ENCODE data around the gene INHBA. TPM values are rescaled to one million over a fixed set of nuclear protein-coding genes. Genes with fewer than 3 reads are reported as not detected.

The INHBA gene
- total and polyA plus RNA-seq, 2 donors (not counting 1 experiment from before 2014, with no cell fraction given), result 15.0 to 108 TPM

DNA sequence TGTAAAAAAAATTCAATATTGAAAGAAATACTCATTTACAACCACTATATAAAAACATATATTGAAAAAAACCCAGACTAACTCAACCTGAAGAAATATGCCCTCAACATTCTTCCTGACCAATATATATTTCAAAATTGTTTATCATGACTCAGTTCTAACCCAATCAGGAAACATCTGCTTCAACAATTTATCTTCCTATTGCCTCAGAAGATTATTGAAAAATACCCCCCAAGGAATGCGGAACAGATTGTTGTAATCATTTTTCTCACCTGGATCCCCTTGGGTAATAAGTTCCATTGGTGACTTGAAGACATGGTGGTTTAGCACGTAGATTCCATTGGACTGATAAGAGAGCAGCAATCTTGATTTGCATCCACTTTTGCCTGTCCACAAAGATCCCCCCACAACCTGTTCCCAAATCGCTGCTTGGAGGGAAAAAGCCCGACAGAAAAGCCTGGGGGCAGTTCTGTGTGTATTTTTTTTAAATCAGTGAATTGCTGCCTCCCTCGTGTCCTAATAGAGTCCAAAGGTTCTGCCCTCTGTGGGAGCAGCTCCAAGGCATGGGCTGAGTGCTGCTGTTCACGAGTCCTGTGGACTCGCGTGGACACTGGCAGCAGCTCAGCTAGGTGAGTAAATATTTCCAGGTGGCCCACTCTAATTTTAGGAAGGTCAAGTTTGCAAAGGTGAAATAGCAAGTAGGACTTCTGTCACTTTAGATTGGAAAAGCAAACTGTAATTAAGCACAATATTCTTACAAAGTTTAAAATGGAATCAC is 5.9 kb upstream of the INHBA start:
- Histone ChIP-seq H3K9me3 (ENCODE audit: control insufficient read depth, insufficient read depth, low read depth, low read length) (no peaks in the 10 kb centered on the region), H3K27ac (ENCODE audit: insufficient read depth, low read length) (no peak overlapping the region), H3K4me2 (ENCODE audit: extremely low read depth, insufficient read depth, low read length) (no peak overlapping the region), H3K36me3 (ENCODE audit: control insufficient read depth, insufficient read depth, low read length) (no peaks in the 10 kb centered on the region), H3K27me3 (ENCODE audit: control insufficient read depth, insufficient read depth, low read length) (no peaks in the 10 kb centered on the region), H3K4me1 (ENCODE audit: control insufficient read depth, extremely low read depth, insufficient read depth, low read length) (peaks cover 17% of the 10 kb centered on the region), H2AFZ (ENCODE audit: low read length) (no peak overlapping the region), H3K9ac (ENCODE audit: insufficient read depth, low read length) (no peak overlapping the region), H4K20me1 (ENCODE audit: control insufficient read depth, extremely low read depth, insufficient read depth, low read length) (no peaks in the 10 kb centered on the region), H3K79me2 (ENCODE audit: control insufficient read depth, insufficient read depth, low read length) (peaks cover 12% of the 10 kb centered on the region), H3K4me3 (replicated peaks in 1 of 4; ENCODE audit: control extremely low read depth in 1 of 4, insufficient read depth in 1 of 4, low read depth in 3 of 4, low read length in 4 of 4) (no peak overlapping the region)
- DNase-seq (ENCODE audit: low read depth in 2 of 2), result peak in 1 of 2 donors; percentile 51
- TF ChIP-seq, protein P1, sequence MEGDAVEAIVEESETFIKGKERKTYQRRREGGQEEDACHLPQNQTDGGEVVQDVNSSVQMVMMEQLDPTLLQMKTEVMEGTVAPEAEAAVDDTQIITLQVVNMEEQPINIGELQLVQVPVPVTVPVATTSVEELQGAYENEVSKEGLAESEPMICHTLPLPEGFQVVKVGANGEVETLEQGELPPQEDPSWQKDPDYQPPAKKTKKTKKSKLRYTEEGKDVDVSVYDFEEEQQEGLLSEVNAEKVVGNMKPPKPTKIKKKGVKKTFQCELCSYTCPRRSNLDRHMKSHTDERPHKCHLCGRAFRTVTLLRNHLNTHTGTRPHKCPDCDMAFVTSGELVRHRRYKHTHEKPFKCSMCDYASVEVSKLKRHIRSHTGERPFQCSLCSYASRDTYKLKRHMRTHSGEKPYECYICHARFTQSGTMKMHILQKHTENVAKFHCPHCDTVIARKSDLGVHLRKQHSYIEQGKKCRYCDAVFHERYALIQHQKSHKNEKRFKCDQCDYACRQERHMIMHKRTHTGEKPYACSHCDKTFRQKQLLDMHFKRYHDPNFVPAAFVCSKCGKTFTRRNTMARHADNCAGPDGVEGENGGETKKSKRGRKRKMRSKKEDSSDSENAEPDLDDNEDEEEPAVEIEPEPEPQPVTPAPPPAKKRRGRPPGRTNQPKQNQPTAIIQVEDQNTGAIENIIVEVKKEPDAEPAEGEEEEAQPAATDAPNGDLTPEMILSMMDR (conservative IDR thresholded peaks at IDR 0.05 in 1 of 2, IDR thresholded peaks at IDR 0.05 in 1 of 2; ENCODE audit: low read depth in 1 of 2, low read length in 2 of 2), result no peak
- no peak for TF ChIP-seq EZH2 (IDR thresholded peaks at IDR 0.05; ENCODE audit: low read length, missing control alignments)

- Histone ChIP-seq H3K4me2 (ENCODE audit: extremely low read depth, insufficient read depth, low read length) (peak overlapping the region; percentile 44), H2AFZ (ENCODE audit: low read length) (peak overlapping the region; percentile 24), H3K79me2 (ENCODE audit: control insufficient read depth, insufficient read depth, low read length) (peaks cover 32% of the 10 kb centered on the region), H3K27ac (ENCODE audit: insufficient read depth, low read length) (peak overlapping the region; percentile 74), H3K9ac (ENCODE audit: insufficient read depth, low read length) (no peak overlapping the region), H3K4me3 (replicated peaks in 1 of 4; ENCODE audit: control extremely low read depth in 1 of 4, insufficient read depth in 1 of 4, low read depth in 3 of 4, low read length in 4 of 4) (peak overlapping the region in 3 of 4 experiments; percentile 8 to 72 (median 66)), H4K20me1 (ENCODE audit: control insufficient read depth, extremely low read depth, insufficient read depth, low read length) (no peaks in the 10 kb centered on the region), H3K9me3 (ENCODE audit: control insufficient read depth, insufficient read depth, low read depth, low read length) (no peaks in the 10 kb centered on the region), H3K36me3 (ENCODE audit: control insufficient read depth, insufficient read depth, low read length) (no peaks in the 10 kb centered on the region), H3K27me3 (ENCODE audit: control insufficient read depth, insufficient read depth, low read length) (no peaks in the 10 kb centered on the region), H3K4me1 (ENCODE audit: control insufficient read depth, extremely low read depth, insufficient read depth, low read length) (peaks cover 18% of the 10 kb centered on the region)
- DNase-seq (ENCODE audit: low read depth in 2 of 2), result no peak
- TF ChIP-seq, protein P1 (conservative IDR thresholded peaks at IDR 0.05 in 1 of 2, IDR thresholded peaks at IDR 0.05 in 1 of 2; ENCODE audit: low read depth in 1 of 2, low read length in 2 of 2), result no peak
- no peak for TF ChIP-seq EZH2 (IDR thresholded peaks at IDR 0.05; ENCODE audit: low read length, missing control alignments)
Observed at GRCh38 chr7:41706228-41706930, 3.5 kb upstream of the INHBA start.

DNA sequence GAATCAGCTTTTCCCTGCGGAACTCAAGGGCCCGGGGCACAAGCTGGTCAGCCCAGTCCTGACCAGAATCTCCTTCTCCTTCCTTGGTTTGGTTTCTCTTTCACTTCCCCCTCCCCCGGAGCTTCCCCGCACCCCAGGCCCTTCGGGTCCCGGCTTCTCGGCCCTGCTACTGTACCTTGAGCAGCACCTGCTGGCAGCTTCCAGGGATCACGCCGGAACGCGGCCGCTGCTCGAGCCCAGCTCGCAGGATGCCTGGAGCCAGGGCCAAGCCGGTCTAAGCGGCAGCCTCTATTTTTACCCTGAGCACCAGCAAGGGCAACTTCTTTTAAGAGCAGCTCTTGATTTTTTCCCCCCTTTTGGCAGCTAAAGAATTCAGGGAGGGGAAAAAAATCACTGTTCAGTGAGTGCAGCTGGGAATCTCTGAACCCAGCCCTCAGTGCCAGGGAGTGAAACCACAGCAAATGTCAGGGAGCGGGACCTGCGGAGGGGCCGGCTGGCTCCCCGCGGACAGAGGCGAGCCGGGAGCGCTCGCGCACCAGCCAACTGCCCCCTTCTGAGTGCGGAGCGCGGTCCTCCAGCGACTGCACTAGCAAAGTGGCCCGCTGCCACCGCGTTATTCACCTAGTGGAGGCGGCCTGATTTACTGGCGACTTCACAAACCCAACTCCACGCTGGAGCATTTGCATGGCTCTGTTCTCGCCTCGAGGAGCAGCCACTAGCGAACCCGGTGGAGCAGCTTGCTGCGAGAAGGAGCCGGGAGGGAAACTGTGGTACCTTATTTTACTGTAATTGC is 2.4 kb upstream of the INHBA start:
- H3K4me2 ChIP-seq (ENCODE audit: extremely low read depth, insufficient read depth, low read length), result peak overlapping the region; percentile 98
- no peaks in the 10 kb centered on the region for H4K20me1 ChIP-seq (ENCODE audit: control insufficient read depth, extremely low read depth, insufficient read depth, low read length)
- no peaks in the 10 kb centered on the region for H3K27me3 ChIP-seq (ENCODE audit: control insufficient read depth, insufficient read depth, low read length)
- peak overlapping the region; percentile 69 for H3K9ac ChIP-seq (ENCODE audit: insufficient read depth, low read length)
- peaks cover 18% of the 10 kb centered on the region for H3K4me1 ChIP-seq (ENCODE audit: control insufficient read depth, extremely low read depth, insufficient read depth, low read length)
- H3K79me2 ChIP-seq (ENCODE audit: control insufficient read depth, insufficient read depth, low read length), result peaks cover 43% of the 10 kb centered on the region
- H3K27ac ChIP-seq (ENCODE audit: insufficient read depth, low read length), result peak overlapping the region; percentile 74
- no peaks in the 10 kb centered on the region for H3K36me3 ChIP-seq (ENCODE audit: control insufficient read depth, insufficient read depth, low read length)
- no peaks in the 10 kb centered on the region for H3K9me3 ChIP-seq (ENCODE audit: control insufficient read depth, insufficient read depth, low read depth, low read length)
- H3K4me3 ChIP-seq (replicated peaks in 1 of 4; ENCODE audit: control extremely low read depth in 1 of 4, insufficient read depth in 1 of 4, low read depth in 3 of 4, low read length in 4 of 4), result peak overlapping the region; percentile 57 to 75 (median 69)
- TF ChIP-seq, protein P1 (conservative IDR thresholded peaks at IDR 0.05 in 1 of 2, IDR thresholded peaks at IDR 0.05 in 1 of 2; ENCODE audit: low read depth in 1 of 2, low read length in 2 of 2), result peak; percentile 61 to 70
- no peak for TF ChIP-seq EZH2 (IDR thresholded peaks at IDR 0.05; ENCODE audit: low read length, missing control alignments)
- peak; percentile 90 to 92 for DNase-seq (ENCODE audit: low read depth in 2 of 2)
- H2AFZ ChIP-seq (ENCODE audit: low read length), result peak overlapping the region; percentile 76
